ENCODE data around the gene LEKR1.

The LEKR1 gene

GRCh38 chr3:156787926-156788663, 38.1 kb upstream of the LEKR1 start:
- CTCF ChIA-PET = no interaction called here
- no peak overlapping the region for H3K4me3 ChIP-seq (ENCODE audit: control insufficient read depth in 1 of 7, extremely low read depth in 1 of 7, insufficient read depth in 4 of 7, low read depth in 2 of 7, low read length in 6 of 7)

GRCh38 chr3:156788846-156789245, 37.3 kb upstream of the LEKR1 start:
- Histone ChIP-seq H3K4me3 (ENCODE audit: control insufficient read depth in 1 of 7, extremely low read depth in 1 of 7, insufficient read depth in 4 of 7, low read depth in 2 of 7, low read length in 6 of 7) (no peak overlapping the region), H3K36me3 (ENCODE audit: control insufficient read depth in 4 of 4, insufficient read depth in 4 of 4, low read length in 3 of 4) (no peaks in the 10 kb centered on the region), H3K27me3 (replicated peaks in 2 of 5; ENCODE audit: control insufficient read depth in 4 of 5, insufficient read depth in 5 of 5, low read length in 4 of 5) (no peaks in the 10 kb centered on the region), H3K4me1 (ENCODE audit: control extremely low read depth in 1 of 4, control insufficient read depth in 4 of 4, insufficient read depth in 4 of 4, low read length in 3 of 4) (peaks cover 0 to 28% (median 2%) of the 10 kb centered on the region in 4 experiments), H3K27ac (ENCODE audit: insufficient read depth in 1 of 2, low read depth in 1 of 2, low read length in 2 of 2, poor library complexity in 1 of 2, severe bottlenecking in 2 of 2) (no peak overlapping the region), H3K9me3 (ENCODE audit: control extremely low read depth in 1 of 5, control insufficient read depth in 4 of 5, insufficient read depth in 2 of 5, low read depth in 1 of 5, low read length in 4 of 5) (no peaks in the 10 kb centered on the region)
- no peak for DNase-seq
- ChIA-PET POLR2A (no interaction called here), CTCF (no interaction called here)
- WGBS (ENCODE audit: insufficient coverage) = 100% methylated on average over 2 of the region's 3 CpGs

More at GRCh38 chr3:156787926-156788663, 38.1 kb upstream of the LEKR1 start:
- H3K27me3 ChIP-seq (replicated peaks in 2 of 5; ENCODE audit: control insufficient read depth in 4 of 5, insufficient read depth in 5 of 5, low read length in 4 of 5) = no peaks in the 10 kb centered on the region
- peaks cover 0 to 24% (median 4%) of the 10 kb centered on the region in 4 experiments for H3K4me1 ChIP-seq (ENCODE audit: control extremely low read depth in 1 of 4, control insufficient read depth in 4 of 4, insufficient read depth in 4 of 4, low read length in 3 of 4)
- no peak overlapping the region for H3K27ac ChIP-seq (ENCODE audit: insufficient read depth in 1 of 2, low read depth in 1 of 2, low read length in 2 of 2, poor library complexity in 1 of 2, severe bottlenecking in 2 of 2)
- H3K9me3 ChIP-seq (ENCODE audit: control extremely low read depth in 1 of 5, control insufficient read depth in 4 of 5, insufficient read depth in 2 of 5, low read depth in 1 of 5, low read length in 4 of 5) = no peaks in the 10 kb centered on the region
- no peaks in the 10 kb centered on the region for H3K36me3 ChIP-seq (ENCODE audit: control insufficient read depth in 4 of 4, insufficient read depth in 4 of 4, low read length in 3 of 4)
- POLR2A ChIA-PET = no interaction called here
- no peak for DNase-seq
- WGBS (ENCODE audit: insufficient coverage) = no CpG with 5 or more reads among the region's 1 CpG

- Histone ChIP-seq H3K4me1 (ENCODE audit: control extremely low read depth in 1 of 4, control insufficient read depth in 4 of 4, insufficient read depth in 4 of 4, low read length in 3 of 4) (peaks cover 0 to 25% (median 2%) of the 10 kb centered on the region in 4 experiments), H3K27me3 (replicated peaks in 2 of 5; ENCODE audit: control insufficient read depth in 4 of 5, insufficient read depth in 5 of 5, low read length in 4 of 5) (no peaks in the 10 kb centered on the region), H3K4me3 (ENCODE audit: control insufficient read depth in 1 of 7, extremely low read depth in 1 of 7, insufficient read depth in 4 of 7, low read depth in 2 of 7, low read length in 6 of 7) (no peak overlapping the region), H3K9me3 (ENCODE audit: control extremely low read depth in 1 of 5, control insufficient read depth in 4 of 5, insufficient read depth in 2 of 5, low read depth in 1 of 5, low read length in 4 of 5) (no peaks in the 10 kb centered on the region), H3K27ac (ENCODE audit: insufficient read depth in 1 of 2, low read depth in 1 of 2, low read length in 2 of 2, poor library complexity in 1 of 2, severe bottlenecking in 2 of 2) (no peak overlapping the region), H3K36me3 (ENCODE audit: control insufficient read depth in 4 of 4, insufficient read depth in 4 of 4, low read length in 3 of 4) (no peaks in the 10 kb centered on the region)
- POLR2A ChIA-PET = no interaction called here
- no peak for DNase-seq
- CTCF ChIA-PET = no interaction called here
Measured at GRCh38 chr3:156790156-156790555, 36.0 kb upstream of the LEKR1 start.

GRCh38 chr3:156792114-156792513, 34.0 kb upstream of the LEKR1 start:
- POLR2A ChIA-PET = no interaction called here
- Histone ChIP-seq H3K9me3 (ENCODE audit: control extremely low read depth in 1 of 5, control insufficient read depth in 4 of 5, insufficient read depth in 2 of 5, low read depth in 1 of 5, low read length in 4 of 5) (no peaks in the 10 kb centered on the region), H3K27ac (ENCODE audit: insufficient read depth in 1 of 2, low read depth in 1 of 2, low read length in 2 of 2, poor library complexity in 1 of 2, severe bottlenecking in 2 of 2) (no peak overlapping the region), H3K4me1 (ENCODE audit: control extremely low read depth in 1 of 4, control insufficient read depth in 4 of 4, insufficient read depth in 4 of 4, low read length in 3 of 4) (peaks cover 0 to 22% (median 2%) of the 10 kb centered on the region in 4 experiments), H3K27me3 (replicated peaks in 2 of 5; ENCODE audit: control insufficient read depth in 4 of 5, insufficient read depth in 5 of 5, low read length in 4 of 5) (no peaks in the 10 kb centered on the region), H3K36me3 (ENCODE audit: control insufficient read depth in 4 of 4, insufficient read depth in 4 of 4, low read length in 3 of 4) (no peaks in the 10 kb centered on the region), H3K4me3 (ENCODE audit: control insufficient read depth in 1 of 7, extremely low read depth in 1 of 7, insufficient read depth in 4 of 7, low read depth in 2 of 7, low read length in 6 of 7) (no peak overlapping the region)
- WGBS (ENCODE audit: insufficient coverage) = 100% methylated on average over 3 of the region's 3 CpGs
- no peak for DNase-seq
- CTCF ChIA-PET = interaction anchor here (0.8 kb wide), 1 partner anchor 118 kb away, joined by 3 read pairs; no protein-coding TSS in a partner anchor

GRCh38 chr3:156792536-156792935, 33.6 kb upstream of the LEKR1 start:
- no peak overlapping the region for H3K4me3 ChIP-seq (ENCODE audit: control insufficient read depth in 1 of 7, extremely low read depth in 1 of 7, insufficient read depth in 4 of 7, low read depth in 2 of 7, low read length in 6 of 7)
- no peak for DNase-seq
- WGBS (ENCODE audit: insufficient coverage) = no CpG with 5 or more reads among the region's 3 CpGs
- no peaks in the 10 kb centered on the region for H3K27me3 ChIP-seq (replicated peaks in 2 of 5; ENCODE audit: control insufficient read depth in 4 of 5, insufficient read depth in 5 of 5, low read length in 4 of 5)
- ChIA-PET CTCF (interaction anchor here (0.8 to 1.1 kb wide), 2 partner anchors 22 to 119 kb away, joined by 3 read pairs; no protein-coding TSS in a partner anchor), POLR2A (no interaction called here)
- no peak overlapping the region for H3K27ac ChIP-seq (ENCODE audit: insufficient read depth in 1 of 2, low read depth in 1 of 2, low read length in 2 of 2, poor library complexity in 1 of 2, severe bottlenecking in 2 of 2)
- H3K36me3 ChIP-seq (ENCODE audit: control insufficient read depth in 4 of 4, insufficient read depth in 4 of 4, low read length in 3 of 4) = no peaks in the 10 kb centered on the region
- no peaks in the 10 kb centered on the region for H3K9me3 ChIP-seq (ENCODE audit: control extremely low read depth in 1 of 5, control insufficient read depth in 4 of 5, insufficient read depth in 2 of 5, low read depth in 1 of 5, low read length in 4 of 5)
- peaks cover 0 to 21% (median 2%) of the 10 kb centered on the region in 4 experiments for H3K4me1 ChIP-seq (ENCODE audit: control extremely low read depth in 1 of 4, control insufficient read depth in 4 of 4, insufficient read depth in 4 of 4, low read length in 3 of 4)

- WGBS (ENCODE audit: insufficient coverage) = 96% methylated on average over 2 of the region's 2 CpGs
- POLR2A ChIA-PET = no interaction called here
Measured at GRCh38 chr3:156792945-156793344, 33.2 kb upstream of the LEKR1 start.

GRCh38 chr3:156793400-156793799, 32.8 kb upstream of the LEKR1 start:
- 100% methylated on average over 1 of the region's 1 CpG for WGBS (ENCODE audit: insufficient coverage)
- CTCF ChIA-PET = interaction anchor here (0.9 to 1.1 kb wide), 2 partner anchors 17 to 23 kb away, joined by 3 read pairs; no protein-coding TSS in a partner anchor
- Histone ChIP-seq H3K4me1 (ENCODE audit: control extremely low read depth in 1 of 4, control insufficient read depth in 4 of 4, insufficient read depth in 4 of 4, low read length in 3 of 4) (peaks cover 0 to 15% (median 2%) of the 10 kb centered on the region in 4 experiments), H3K4me3 (ENCODE audit: control insufficient read depth in 1 of 7, extremely low read depth in 1 of 7, insufficient read depth in 4 of 7, low read depth in 2 of 7, low read length in 6 of 7) (no peak overlapping the region), H3K36me3 (ENCODE audit: control insufficient read depth in 4 of 4, insufficient read depth in 4 of 4, low read length in 3 of 4) (no peaks in the 10 kb centered on the region), H3K27ac (ENCODE audit: insufficient read depth in 1 of 2, low read depth in 1 of 2, low read length in 2 of 2, poor library complexity in 1 of 2, severe bottlenecking in 2 of 2) (no peak overlapping the region), H3K27me3 (replicated peaks in 2 of 5; ENCODE audit: control insufficient read depth in 4 of 5, insufficient read depth in 5 of 5, low read length in 4 of 5) (no peaks in the 10 kb centered on the region), H3K9me3 (ENCODE audit: control extremely low read depth in 1 of 5, control insufficient read depth in 4 of 5, insufficient read depth in 2 of 5, low read depth in 1 of 5, low read length in 4 of 5) (no peaks in the 10 kb centered on the region)
- POLR2A ChIA-PET = no interaction called here
- DNase-seq = no peak

More at GRCh38 chr3:156792945-156793344, 33.2 kb upstream of the LEKR1 start:
- no peaks in the 10 kb centered on the region for H3K36me3 ChIP-seq (ENCODE audit: control insufficient read depth in 4 of 4, insufficient read depth in 4 of 4, low read length in 3 of 4)
- CTCF ChIA-PET = interaction anchor here (0.8 to 1.1 kb wide), 3 partner anchors 17 to 119 kb away, joined by 3 read pairs; no protein-coding TSS in a partner anchor
- peaks cover 0 to 19% (median 2%) of the 10 kb centered on the region in 4 experiments for H3K4me1 ChIP-seq (ENCODE audit: control extremely low read depth in 1 of 4, control insufficient read depth in 4 of 4, insufficient read depth in 4 of 4, low read length in 3 of 4)
- no peak overlapping the region for H3K4me3 ChIP-seq (ENCODE audit: control insufficient read depth in 1 of 7, extremely low read depth in 1 of 7, insufficient read depth in 4 of 7, low read depth in 2 of 7, low read length in 6 of 7)
- no peaks in the 10 kb centered on the region for H3K9me3 ChIP-seq (ENCODE audit: control extremely low read depth in 1 of 5, control insufficient read depth in 4 of 5, insufficient read depth in 2 of 5, low read depth in 1 of 5, low read length in 4 of 5)
- no peak overlapping the region for H3K27ac ChIP-seq (ENCODE audit: insufficient read depth in 1 of 2, low read depth in 1 of 2, low read length in 2 of 2, poor library complexity in 1 of 2, severe bottlenecking in 2 of 2)
- H3K27me3 ChIP-seq (replicated peaks in 2 of 5; ENCODE audit: control insufficient read depth in 4 of 5, insufficient read depth in 5 of 5, low read length in 4 of 5) = no peaks in the 10 kb centered on the region
- peak in 1 of 3 donors; percentile 21 for DNase-seq

Data from common myeloid progenitor, CD34-positive (primary cell).